Hematopoietic multipotent progenitor cell treated with erythropoietin and hydrocortisone succinate and interleukin-3 and kit ligand, for 4 days (in vitro differentiated cells): ENCODE data around the gene SLC9A1.

Experiments used
- DNase-seq: peaks from one replicate; pipeline ENCODE4 v3.0.0-alpha.2; 2015

SLC9A1 gene

DNA sequence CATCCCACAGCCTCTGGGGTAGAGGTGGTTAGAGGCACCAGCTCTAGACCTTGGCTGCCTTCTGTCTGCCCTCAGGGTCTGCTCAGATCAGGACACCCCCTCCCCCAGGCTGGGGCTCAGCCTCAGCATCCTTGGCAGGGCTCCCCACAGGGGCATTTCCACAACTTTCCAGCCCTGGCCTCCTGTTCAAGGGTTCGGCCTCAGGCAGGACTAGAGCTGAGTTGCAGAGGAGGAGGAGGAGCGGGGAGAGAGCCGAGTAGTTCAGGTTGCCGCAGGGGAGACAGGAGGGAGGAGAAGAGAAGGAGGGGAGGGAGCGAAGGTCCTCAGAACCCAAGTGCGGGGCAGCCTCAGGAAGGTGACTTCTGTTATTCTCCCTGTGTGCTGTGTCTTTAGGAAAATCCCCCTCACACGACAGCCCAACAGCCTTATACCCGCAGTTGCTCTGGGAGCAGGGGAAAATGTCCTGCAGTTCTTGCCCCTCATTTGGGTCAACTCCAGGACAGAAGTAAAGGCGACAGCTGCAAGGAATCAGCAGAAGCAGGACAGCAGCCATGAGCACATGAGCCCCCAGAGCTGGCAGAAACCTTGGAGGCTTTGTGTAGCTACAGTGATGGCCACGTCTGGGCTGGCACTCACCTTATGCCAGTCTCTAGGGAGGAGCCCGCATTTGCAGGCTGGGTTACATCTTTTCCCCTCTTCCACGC is 95.8 kb downstream of the SLC9A1 start:
- DNase-seq: no peak

- DNase-seq: no peak
Measured at GRCh38 chr1:27057801-27058625, 96.9 kb downstream of the SLC9A1 start.

DNA sequence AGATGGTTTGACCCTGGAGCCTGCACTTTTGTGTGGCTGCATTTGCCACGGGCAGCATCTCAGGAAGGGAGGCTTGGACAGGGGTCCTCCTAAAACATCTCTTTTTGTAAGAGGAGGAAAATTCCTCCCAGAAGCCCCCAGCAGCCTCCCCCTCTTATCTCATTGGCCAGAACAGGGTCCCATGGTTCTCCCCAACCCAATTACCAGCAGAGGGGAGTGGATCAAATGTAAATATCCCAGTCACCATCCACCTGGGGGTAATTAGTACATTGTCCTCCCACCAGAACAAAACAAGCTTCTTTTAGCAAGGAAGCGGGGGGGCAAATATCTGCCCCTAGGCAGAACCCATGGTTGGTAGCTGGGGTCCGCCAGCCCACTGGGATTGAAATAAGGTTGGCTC is 97.5 kb downstream of the SLC9A1 start:
- DNase-seq: no peak

GRCh38 chr1:27053977-27054753 is 100.8 kb downstream of the SLC9A1 start:
- DNase-seq: no peak

- no peak for DNase-seq
Measured at GRCh38 chr1:27052527-27052926, 102.4 kb downstream of the SLC9A1 start.

GRCh38 chr1:27049607-27050006 is 105.3 kb downstream of the SLC9A1 start:
- peak; percentile 71 for DNase-seq

- no peak for DNase-seq
Measured at GRCh38 chr1:27049100-27049499, 105.8 kb downstream of the SLC9A1 start.
